WTC11 (cell line): ENCODE data around the gene TRIM45. TPM values are rescaled to one million over a fixed set of nuclear protein-coding genes. Genes with fewer than 3 reads are reported as not detected.

ENCODE experiments used
- ATAC-seq: fragments of 200-7000 bp; cut with Tn5 transposase; 2 replicates; pipeline ENCODE4 v1.10.0; 2021; ENCODE audit warnings: mild to moderate bottlenecking, moderate library complexity
- CTCF ChIA-PET: fragments of 300-600 bp; sonication (Branson Sonifier 250); formaldehyde crosslinking; loops from one replicate; lab custom pipeline; 2021; ENCODE audit warnings: antibody characterized with exemption; lab: Charles Lee
- POLR2A ChIA-PET: fragments of 350-600 bp; sonication (Branson Sonifier 250); formaldehyde crosslinking; loops from one replicate; lab custom pipeline; 2021; ENCODE audit warnings: antibody characterized with exemption; lab: Charles Lee
- DNase-seq: peaks from one replicate; pipeline ENCODE4 v3.0.0; 2021; ENCODE audit warnings: low spot score
- H3K27ac Mint-ChIP-seq: 2 replicates; pipeline ENCODE4 v1.8.0; 2021; ENCODE audit warnings: mixed read lengths
- H3K27me3 Mint-ChIP-seq: 2 replicates; pipeline ENCODE4 v1.8.0; 2021; ENCODE audit warnings: low read depth, mild to moderate bottlenecking, moderate library complexity, mixed read lengths
- H3K36me3 Mint-ChIP-seq: 2 replicates; pipeline ENCODE4 v1.8.0; 2021; ENCODE audit warnings: mixed read lengths
- H3K4me1 Mint-ChIP-seq: 2 replicates; pipeline ENCODE4 v1.8.0; 2022; ENCODE audit warnings: mixed read lengths
- H3K4me3 Mint-ChIP-seq: 2 replicates; pipeline ENCODE4 v1.8.0; 2021; ENCODE audit warnings: mild to moderate bottlenecking, moderate library complexity, mixed read lengths
- H3K9me3 Mint-ChIP-seq: 2 replicates; pipeline ENCODE4 v1.8.0; 2021; ENCODE audit warnings: mixed read lengths
- AFF4 ChIP-seq: sonication (generic); formaldehyde crosslinking; IDR thresholded peaks from 2 replicates; pipeline ENCODE4 v1.8.1; 2023; ENCODE audit warnings: mild to moderate bottlenecking, missing genetic modification reagents, borderline replicate concordance
- AR ChIP-seq: fragments of 250-450 bp; sonication (Bioruptor Pico); IDR thresholded peaks from 2 replicates; pipeline ENCODE4 v1.9.0; 2021; ENCODE audit warnings: mild to moderate bottlenecking
- CDX4 ChIP-seq: fragments of 250-450 bp; sonication (Bioruptor Pico); IDR thresholded peaks from 2 replicates; pipeline ENCODE4 v1.9.0; 2021; ENCODE audit warnings: moderate library complexity, mild to moderate bottlenecking, inconsistent platforms, borderline replicate concordance
- CREB1 ChIP-seq: sonication (generic); formaldehyde crosslinking; IDR thresholded peaks from 2 replicates; pipeline ENCODE4 v1.8.0; 2023; ENCODE audit warnings: mild to moderate bottlenecking, missing genetic modification reagents
- E2F4 ChIP-seq: sonication (generic); formaldehyde crosslinking; IDR thresholded peaks from 2 replicates; pipeline ENCODE4 v1.8.1; 2022; ENCODE audit warnings: low read depth, mild to moderate bottlenecking, moderate library complexity, missing genetic modification reagents, borderline replicate concordance
- FOXK1 ChIP-seq: sonication (generic); formaldehyde crosslinking; IDR thresholded peaks from 2 replicates; pipeline ENCODE4 v1.8.0; 2022; ENCODE audit warnings: mild to moderate bottlenecking, moderate library complexity, missing genetic modification reagents
- HMGA2 ChIP-seq: fragments of 250-450 bp; sonication (Bioruptor Pico); IDR thresholded peaks from 2 replicates; pipeline ENCODE4 v1.4.0; 2021; ENCODE audit warnings: mild to moderate bottlenecking, moderate library complexity
- JAZF1 ChIP-seq: fragments of 250-450 bp; sonication (Bioruptor Pico); IDR thresholded peaks from 2 replicates; pipeline ENCODE4 v1.9.0; 2021; ENCODE audit warnings: moderate library complexity, mild to moderate bottlenecking, inconsistent platforms
- JUN ChIP-seq: sonication (generic); formaldehyde crosslinking; IDR thresholded peaks from 2 replicates; pipeline ENCODE4 v1.8.0; 2023; ENCODE audit warnings: mild to moderate bottlenecking, missing genetic modification reagents
- KAT7 ChIP-seq: sonication (generic); formaldehyde crosslinking; IDR thresholded peaks from 2 replicates; pipeline ENCODE4 v1.8.1; 2023; ENCODE audit warnings: missing genetic modification reagents, mild to moderate bottlenecking, borderline replicate concordance
- MYBL2 ChIP-seq: sonication (generic); formaldehyde crosslinking; IDR thresholded peaks from 2 replicates; pipeline ENCODE4 v1.8.1; 2023; ENCODE audit warnings: mild to moderate bottlenecking, moderate library complexity, missing genetic modification reagents
- NFYB ChIP-seq: sonication (generic); formaldehyde crosslinking; conservative IDR thresholded peaks from 2 replicates; pipeline ENCODE4 v1.8.0; 2022; ENCODE audit warnings: low read depth, missing genetic modification reagents
- PRDM15 ChIP-seq: sonication (generic); formaldehyde crosslinking; IDR thresholded peaks from 2 replicates; pipeline ENCODE4 v1.8.0; 2022; ENCODE audit warnings: missing genetic modification reagents
- RELA ChIP-seq: sonication (generic); formaldehyde crosslinking; IDR thresholded peaks from 2 replicates; pipeline ENCODE4 v1.8.1; 2022; ENCODE audit warnings: missing genetic modification reagents, mild to moderate bottlenecking, borderline replicate concordance
- SMAD3 ChIP-seq: sonication (generic); formaldehyde crosslinking; IDR thresholded peaks from 2 replicates; pipeline ENCODE4 v1.8.0; 2022; ENCODE audit warnings: missing genetic modification reagents, mild to moderate bottlenecking, borderline replicate concordance
- TEAD4 ChIP-seq: sonication (generic); formaldehyde crosslinking; IDR thresholded peaks from 2 replicates; pipeline ENCODE4 v1.8.0; 2022; ENCODE audit warnings: mild to moderate bottlenecking, missing genetic modification reagents
- ZNF138 ChIP-seq: sonication (generic); formaldehyde crosslinking; conservative IDR thresholded peaks from 2 replicates; pipeline ENCODE4 v1.8.1; 2022; ENCODE audit warnings: mild to moderate bottlenecking, moderate library complexity, missing genetic modification reagents
- ZNF396 ChIP-seq: fragments of 250-450 bp; sonication (Bioruptor Pico); IDR thresholded peaks from 2 replicates; pipeline ENCODE4 v1.8.0; 2021; ENCODE audit warnings: mild to moderate bottlenecking, moderate library complexity, borderline replicate concordance
- ZNF423 ChIP-seq: fragments of 250-450 bp; sonication (Bioruptor Pico); IDR thresholded peaks from 2 replicates; pipeline ENCODE4 v2.1.2; 2022; ENCODE audit warnings: mild to moderate bottlenecking, moderate library complexity
- total RNA-seq: library from RNA; stranded (reverse); gene quantifications from 3 replicates; pipeline ENCODE4 v1.2.3, GENCODE V29; 2021
- TF ChIP-seq, protein P1 (sequence below): sonication (generic); formaldehyde crosslinking; IDR thresholded peaks from 2 replicates; pipeline ENCODE4 v1.8.0; 2023; ENCODE audit warnings: missing genetic modification reagents
- TF ChIP-seq, protein P2 (sequence below): sonication (generic); formaldehyde crosslinking; IDR thresholded peaks from 2 replicates; pipeline ENCODE4 v1.8.0; 2022; ENCODE audit warnings: mild to moderate bottlenecking, missing genetic modification reagents

Gene TRIM45
- total RNA-seq, 1 experiment from 2014 or later: 11.8 TPM

DNA sequence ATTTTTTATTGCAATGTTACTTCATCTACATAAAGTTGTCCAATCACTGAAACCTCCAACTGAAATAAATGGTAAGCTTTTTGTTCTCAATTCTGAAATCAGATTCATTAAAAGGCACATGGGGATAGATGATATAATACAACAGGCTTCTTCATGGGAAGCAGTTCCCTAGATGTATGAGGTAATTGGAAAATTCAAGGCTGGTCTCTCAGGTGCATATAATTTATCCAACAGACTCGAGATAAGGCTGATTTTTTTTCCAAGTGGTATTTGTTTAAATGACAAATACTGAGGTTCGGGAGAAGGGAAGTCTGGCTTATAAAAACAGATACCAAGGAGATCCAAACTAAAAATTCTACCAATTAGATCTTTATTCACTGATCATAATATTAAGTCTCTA lies 14.2 kb downstream of the TRIM45 start:
- ATAC-seq (no peak), DNase-seq (no peak)
- no peak for TF ChIP-seq ZNF423 (CRISPR knock-in tag)
- no peak for TF ChIP-seq JAZF1 (CRISPR knock-in tag)
- TF ChIP-seq ZNF138 (CRISPR knock-in tag): no peak
- TF ChIP-seq, protein P1, sequence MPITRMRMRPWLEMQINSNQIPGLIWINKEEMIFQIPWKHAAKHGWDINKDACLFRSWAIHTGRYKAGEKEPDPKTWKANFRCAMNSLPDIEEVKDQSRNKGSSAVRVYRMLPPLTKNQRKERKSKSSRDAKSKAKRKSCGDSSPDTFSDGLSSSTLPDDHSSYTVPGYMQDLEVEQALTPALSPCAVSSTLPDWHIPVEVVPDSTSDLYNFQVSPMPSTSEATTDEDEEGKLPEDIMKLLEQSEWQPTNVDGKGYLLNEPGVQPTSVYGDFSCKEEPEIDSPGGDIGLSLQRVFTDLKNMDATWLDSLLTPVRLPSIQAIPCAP (CRISPR knock-in tag): no peak
- no peak for TF ChIP-seq ZNF396 (CRISPR knock-in tag)
- TF ChIP-seq MYBL2 (CRISPR knock-in tag): no peak
- no peak for TF ChIP-seq KAT7 (CRISPR knock-in tag)
- TF ChIP-seq TEAD4 (CRISPR knock-in tag): no peak
- TF ChIP-seq CDX4 (CRISPR knock-in tag): no peak
- POLR2A ChIA-PET: no interaction called here
- CTCF ChIA-PET: interaction anchor here (1.3 to 1.4 kb wide), 2 partner anchors 13 to 177 kb away, joined by 3 read pairs; no protein-coding TSS in a partner anchor
- Mint-ChIP-seq H3K9me3 (peaks cover 4% of the 10 kb centered on the region; the same call in 1 of the 2 replicates), H3K4me3 (no peak overlapping the region), H3K27me3 (no peaks in the 10 kb centered on the region), H3K4me1 (peaks cover 4% of the 10 kb centered on the region), H3K36me3 (peaks cover 70% of the 10 kb centered on the region), H3K27ac (no peak overlapping the region)

DNA sequence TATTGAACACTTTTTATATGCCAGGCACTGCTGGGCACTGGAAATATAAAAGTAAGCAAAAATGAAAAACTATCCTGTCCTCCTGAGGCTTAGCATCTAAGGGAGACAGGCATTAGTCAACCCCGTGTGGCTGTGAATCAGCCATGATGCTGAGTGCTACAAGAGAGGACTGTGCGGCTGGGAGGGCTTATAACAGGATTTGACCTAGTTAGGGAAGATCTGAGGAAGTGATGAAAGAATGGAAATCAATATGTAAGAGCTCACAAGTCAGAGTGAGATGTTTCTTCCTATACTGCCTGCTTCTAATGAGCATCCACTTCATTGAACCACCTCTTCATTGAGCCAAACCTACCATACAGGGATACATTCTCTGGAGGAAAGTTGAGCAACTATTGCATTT lies 15.1 kb downstream of the TRIM45 start:
- ATAC-seq (no peak), DNase-seq (no peak)
- Mint-ChIP-seq H3K4me1 (no peaks in the 10 kb centered on the region), H3K27ac (no peak overlapping the region), H3K27me3 (no peaks in the 10 kb centered on the region), H3K36me3 (peaks cover 78% of the 10 kb centered on the region), H3K4me3 (no peak overlapping the region), H3K9me3 (peaks cover 4% of the 10 kb centered on the region; the same call in 1 of the 2 replicates)
- POLR2A ChIA-PET: no interaction called here
- CTCF ChIA-PET: no interaction called here
- no peak for TF ChIP-seq HMGA2 (CRISPR knock-in tag)
- TF ChIP-seq ZNF423 (CRISPR knock-in tag): no peak
- TF ChIP-seq RELA: no peak
- TF ChIP-seq FOXK1 (CRISPR knock-in tag): no peak
- no peak for TF ChIP-seq SMAD3 (CRISPR knock-in tag)
- no peak for TF ChIP-seq JUN (CRISPR knock-in tag)
- no peak for TF ChIP-seq E2F4
- TF ChIP-seq, protein P2, sequence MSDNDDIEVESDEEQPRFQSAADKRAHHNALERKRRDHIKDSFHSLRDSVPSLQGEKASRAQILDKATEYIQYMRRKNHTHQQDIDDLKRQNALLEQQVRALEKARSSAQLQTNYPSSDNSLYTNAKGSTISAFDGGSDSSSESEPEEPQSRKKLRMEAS: no peak
- TF ChIP-seq NFYB (CRISPR knock-in tag): no peak
- TF ChIP-seq, protein P1 (CRISPR knock-in tag): no peak
- TF ChIP-seq AR: no peak
- no peak for TF ChIP-seq AFF4 (CRISPR knock-in tag)
- TF ChIP-seq ZNF396 (CRISPR knock-in tag): no peak
- no peak for TF ChIP-seq TEAD4 (CRISPR knock-in tag)
- no peak for TF ChIP-seq CREB1 (CRISPR knock-in tag)
- no peak for TF ChIP-seq PRDM15 (CRISPR knock-in tag)
